ENCODE measurements around the gene NUDT3.
A peak's percentile ranks its signal among the peaks of the same experiment; 100 is the strongest.

The NUDT3 gene

DNA sequence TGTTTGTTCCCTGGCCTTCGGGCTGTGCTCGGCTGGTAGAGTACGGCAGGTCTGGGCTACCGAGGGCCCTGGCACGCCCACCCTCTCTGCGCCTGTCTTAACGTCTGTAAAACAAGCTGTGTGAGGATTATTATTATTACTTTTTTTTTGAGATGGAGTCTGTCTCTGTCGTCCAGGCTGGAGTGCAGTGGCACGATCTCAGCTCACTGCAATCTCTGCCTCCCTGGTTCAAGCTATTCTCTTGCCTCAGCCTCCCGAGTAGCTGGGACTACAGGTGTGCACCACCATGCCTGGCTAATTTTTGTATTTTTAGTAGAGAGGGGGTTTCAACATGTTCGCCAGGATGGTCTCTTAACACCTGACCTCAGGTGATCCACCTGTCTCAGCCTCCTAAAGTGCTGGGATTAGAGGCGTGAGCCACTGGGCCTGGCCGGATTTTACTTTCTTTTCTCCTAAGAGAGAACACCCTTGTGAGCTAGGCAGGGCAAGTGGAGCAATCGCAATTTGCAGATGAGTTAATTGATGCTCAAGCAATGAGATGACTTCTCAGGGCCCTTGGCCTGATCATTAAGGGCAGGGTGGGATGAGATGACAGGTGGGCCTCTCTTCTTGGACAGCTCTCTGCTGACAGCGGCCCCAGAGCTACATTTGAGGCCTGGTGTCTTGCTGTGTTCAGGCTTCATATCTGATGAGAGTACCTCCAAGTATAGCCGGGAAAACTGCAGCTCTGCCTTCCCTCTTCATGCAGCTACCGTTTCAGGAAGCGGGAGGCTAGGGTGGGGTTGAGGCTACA is 142.8 kb downstream of the NUDT3 start:
- no peaks in the 10 kb centered on the region for H3K27me3 ChIP-seq (ENCODE audit: insufficient read depth, low read length)
- H3K4me1 ChIP-seq (ENCODE audit: insufficient read depth, low read length, severe bottlenecking) = peaks cover 16% of the 10 kb centered on the region
- no peak overlapping the region for H3K27ac ChIP-seq (ENCODE audit: low read depth, low read length, poor library complexity, severe bottlenecking)
- H4K20me1 ChIP-seq (ENCODE audit: insufficient read depth, low read length) = no peaks in the 10 kb centered on the region
- H3K4me2 ChIP-seq (ENCODE audit: low read length) = peak overlapping the region; percentile 98
- TF ChIP-seq, protein P1, sequence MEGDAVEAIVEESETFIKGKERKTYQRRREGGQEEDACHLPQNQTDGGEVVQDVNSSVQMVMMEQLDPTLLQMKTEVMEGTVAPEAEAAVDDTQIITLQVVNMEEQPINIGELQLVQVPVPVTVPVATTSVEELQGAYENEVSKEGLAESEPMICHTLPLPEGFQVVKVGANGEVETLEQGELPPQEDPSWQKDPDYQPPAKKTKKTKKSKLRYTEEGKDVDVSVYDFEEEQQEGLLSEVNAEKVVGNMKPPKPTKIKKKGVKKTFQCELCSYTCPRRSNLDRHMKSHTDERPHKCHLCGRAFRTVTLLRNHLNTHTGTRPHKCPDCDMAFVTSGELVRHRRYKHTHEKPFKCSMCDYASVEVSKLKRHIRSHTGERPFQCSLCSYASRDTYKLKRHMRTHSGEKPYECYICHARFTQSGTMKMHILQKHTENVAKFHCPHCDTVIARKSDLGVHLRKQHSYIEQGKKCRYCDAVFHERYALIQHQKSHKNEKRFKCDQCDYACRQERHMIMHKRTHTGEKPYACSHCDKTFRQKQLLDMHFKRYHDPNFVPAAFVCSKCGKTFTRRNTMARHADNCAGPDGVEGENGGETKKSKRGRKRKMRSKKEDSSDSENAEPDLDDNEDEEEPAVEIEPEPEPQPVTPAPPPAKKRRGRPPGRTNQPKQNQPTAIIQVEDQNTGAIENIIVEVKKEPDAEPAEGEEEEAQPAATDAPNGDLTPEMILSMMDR (IDR thresholded peaks at IDR 0.05; ENCODE audit: low read length) = no peak
- TF ChIP-seq EZH2 (IDR thresholded peaks at IDR 0.05; ENCODE audit: borderline replicate concordance, low read length) = no peak
- peak overlapping the region; percentile 81 for H3K4me3 ChIP-seq (ENCODE audit: low read depth, low read length, poor library complexity, severe bottlenecking)
- H3K9me3 ChIP-seq (ENCODE audit: low read length) = no peaks in the 10 kb centered on the region
- H3K79me2 ChIP-seq (ENCODE audit: insufficient read depth, low read length) = no peaks in the 10 kb centered on the region
- peaks cover 3% of the 10 kb centered on the region; the same call in 1 of the 2 replicates for H3F3A ChIP-seq (ENCODE audit: insufficient read depth, low read length)
- H3K36me3 ChIP-seq (ENCODE audit: insufficient read depth, low read length) = peaks cover 2% of the 10 kb centered on the region
- H3K9ac ChIP-seq (ENCODE audit: low read length) = peak overlapping the region; percentile 73
- peak overlapping the region; percentile 28; the same call in 1 of the 2 replicates for H2AFZ ChIP-seq (ENCODE audit: low read length)
- H3K9me2 ChIP-seq (ENCODE audit: low read depth, low read length) = no peaks in the 10 kb centered on the region

DNA sequence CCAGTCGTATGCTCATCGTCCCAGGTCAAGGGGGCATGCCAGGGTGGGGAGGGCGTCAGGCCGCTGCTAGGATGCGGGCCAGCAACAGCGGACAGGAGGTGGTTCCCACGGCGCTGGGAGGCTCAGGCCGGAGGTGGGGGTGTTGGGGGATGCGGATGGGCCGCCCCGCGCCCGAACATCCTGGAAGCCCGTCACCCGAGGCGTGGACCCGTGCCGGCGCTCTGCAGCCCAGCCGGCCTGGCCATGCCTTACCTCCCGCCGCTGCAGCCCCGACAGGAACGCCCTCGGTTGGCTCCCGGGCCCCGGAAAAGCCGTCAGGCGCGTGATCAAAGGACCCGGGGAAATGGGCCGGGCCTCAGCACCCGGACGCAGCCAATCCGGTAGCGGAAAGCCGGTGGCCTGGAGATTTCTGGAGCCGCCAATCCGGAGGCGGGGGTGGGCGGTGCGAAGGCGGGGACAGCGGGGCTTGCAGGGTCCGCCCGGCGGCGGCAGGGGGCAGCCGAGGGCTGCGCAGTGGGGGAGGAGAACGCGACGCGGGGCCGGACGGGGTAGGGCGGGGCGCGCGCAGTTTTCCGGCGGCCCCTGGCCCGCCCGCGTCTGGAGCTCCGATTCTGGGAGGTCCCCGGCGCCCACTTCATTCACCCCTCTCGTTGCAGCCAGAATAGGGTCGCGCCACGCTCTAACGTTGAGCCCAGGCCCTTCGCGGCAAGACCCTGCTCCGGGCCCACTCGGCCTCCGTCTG is 143.6 kb downstream of the NUDT3 start, which contains the start of gene SMIM29:
Gene SMIM29, minus strand, starts transcription at position 280 of the 742 bp plus-strand sequence. CDS start 1,215 bp downstream, outside the sequence.
- Histone ChIP-seq H3K79me2 (ENCODE audit: insufficient read depth, low read length) (no peaks in the 10 kb centered on the region), H3F3A (ENCODE audit: insufficient read depth, low read length) (peaks cover 7% of the 10 kb centered on the region; the same call in 1 of the 2 replicates), H3K9me3 (ENCODE audit: low read length) (no peaks in the 10 kb centered on the region), H3K27ac (ENCODE audit: low read depth, low read length, poor library complexity, severe bottlenecking) (peak within 1 kb of the TSS; percentile 69), H3K4me2 (ENCODE audit: low read length) (peak within 1 kb of the TSS; percentile 98), H3K36me3 (ENCODE audit: insufficient read depth, low read length) (peaks cover 10% of the 10 kb centered on the region), H2AFZ (ENCODE audit: low read length) (peak within 1 kb of the TSS; percentile 28; the same call in 1 of the 2 replicates), H4K20me1 (ENCODE audit: insufficient read depth, low read length) (no peaks in the 10 kb centered on the region), H3K9ac (ENCODE audit: low read length) (peak within 1 kb of the TSS; percentile 78), H3K4me3 (ENCODE audit: low read depth, low read length, poor library complexity, severe bottlenecking) (peak within 1 kb of the TSS; percentile 81), H3K27me3 (ENCODE audit: insufficient read depth, low read length) (no peaks in the 10 kb centered on the region), H3K9me2 (ENCODE audit: low read depth, low read length) (no peaks in the 10 kb centered on the region), H3K4me1 (ENCODE audit: insufficient read depth, low read length, severe bottlenecking) (peaks cover 16% of the 10 kb centered on the region)
- TF ChIP-seq EZH2 (IDR thresholded peaks at IDR 0.05; ENCODE audit: borderline replicate concordance, low read length) = no peak
- TF ChIP-seq, protein P1 (IDR thresholded peaks at IDR 0.05; ENCODE audit: low read length) = peak; percentile 77

DNA sequence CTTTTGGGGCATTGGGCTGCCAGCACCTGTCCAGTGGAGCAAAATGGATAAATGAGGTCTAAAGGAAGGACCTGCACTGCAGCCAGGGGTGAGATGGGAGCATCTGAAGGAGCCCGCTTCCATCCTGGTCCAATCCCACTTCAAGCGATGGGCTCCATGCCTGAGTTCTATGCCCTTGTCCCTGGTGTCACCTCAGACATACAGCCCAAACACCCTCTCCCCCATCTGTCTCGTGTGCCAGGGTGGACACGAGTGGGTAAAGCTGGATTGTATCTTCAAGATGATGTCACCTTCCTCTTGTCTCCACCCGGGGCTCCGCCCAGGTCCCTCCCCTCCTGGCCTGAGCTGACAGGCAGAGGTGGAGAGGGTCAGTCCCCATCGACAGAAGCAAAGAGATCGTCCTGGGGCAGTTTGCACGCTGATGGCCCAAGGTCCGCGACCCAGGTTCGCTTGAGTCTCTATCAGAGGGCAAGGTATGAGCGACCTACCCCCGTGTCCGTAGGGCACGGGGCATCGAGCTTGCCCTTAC is 144.2 kb downstream of the NUDT3 start:
- H4K20me1 ChIP-seq (ENCODE audit: insufficient read depth, low read length) = no peaks in the 10 kb centered on the region
- H2AFZ ChIP-seq (ENCODE audit: low read length) = no peak overlapping the region
- no peaks in the 10 kb centered on the region for H3K27me3 ChIP-seq (ENCODE audit: insufficient read depth, low read length)
- H3K9me3 ChIP-seq (ENCODE audit: low read length) = no peaks in the 10 kb centered on the region
- peak overlapping the region; percentile 69 for H3K27ac ChIP-seq (ENCODE audit: low read depth, low read length, poor library complexity, severe bottlenecking)
- no peaks in the 10 kb centered on the region for H3K9me2 ChIP-seq (ENCODE audit: low read depth, low read length)
- H3K79me2 ChIP-seq (ENCODE audit: insufficient read depth, low read length) = no peaks in the 10 kb centered on the region
- peaks cover 7% of the 10 kb centered on the region; the same call in 1 of the 2 replicates for H3F3A ChIP-seq (ENCODE audit: insufficient read depth, low read length)
- H3K36me3 ChIP-seq (ENCODE audit: insufficient read depth, low read length) = peaks cover 16% of the 10 kb centered on the region
- TF ChIP-seq EZH2 (IDR thresholded peaks at IDR 0.05; ENCODE audit: borderline replicate concordance, low read length) = no peak
- TF ChIP-seq, protein P1 (IDR thresholded peaks at IDR 0.05; ENCODE audit: low read length) = no peak
- peak overlapping the region; percentile 98 for H3K4me2 ChIP-seq (ENCODE audit: low read length)
- peak overlapping the region; percentile 78 for H3K9ac ChIP-seq (ENCODE audit: low read length)
- peaks cover 16% of the 10 kb centered on the region for H3K4me1 ChIP-seq (ENCODE audit: insufficient read depth, low read length, severe bottlenecking)
- peak overlapping the region; percentile 81 for H3K4me3 ChIP-seq (ENCODE audit: low read depth, low read length, poor library complexity, severe bottlenecking)

All from OCI-LY1 (cell line).